ENCODE data around the gene UNK.

- TF ChIP-seq CTCF (conservative IDR thresholded peaks at IDR 0.05 in 1 of 2, IDR thresholded peaks at IDR 0.05 in 1 of 2; ENCODE audit: low read depth in 1 of 2, low read length in 2 of 2) (no peak), EZH2 (IDR thresholded peaks at IDR 0.05; ENCODE audit: low read length, missing control alignments) (no peak)
These were observed 38.8 kb downstream of the UNK start for GRCh38 chr17:75823257-75824041.
